OCI-LY3 (cell line): ENCODE data around the gene ESR1.

Experiments
- H2AFZ ChIP-seq: fragments of 200-600, 300-600 bp; shearing (Covaris generic); 2 replicates; pipeline ENCODE4 v1.6.0; 2014; ENCODE audit warnings: antibody characterized with exemption, low read depth, low read length
- H3K27ac ChIP-seq: fragments of 200-600, 300-600 bp; sonication (generic); 2 replicates; pipeline ENCODE4 v1.5.1; 2014; ENCODE audit warnings: mild to moderate bottlenecking, low read length, moderate library complexity, mixed read lengths
- H3K27me3 ChIP-seq: fragments of 200-600, 300-600 bp; sonication (generic); 2 replicates; pipeline ENCODE4 v1.6.1; 2014; ENCODE audit warnings: low read depth, low read length, mixed read lengths
- H3K36me3 ChIP-seq: fragments of 200-600, 300-600 bp; sonication (generic); replicated peaks from 2 replicates; pipeline ENCODE3; 2014; ENCODE audit warnings: low read depth, low read length, mixed read lengths
- H3K4me1 ChIP-seq: fragments of 300-600, 200-600 bp; sonication (generic); 2 replicates; pipeline ENCODE4 v1.6.1; 2014; ENCODE audit warnings: low read length, mixed read lengths
- H3K4me2 ChIP-seq: fragments of 200-600, 300-600 bp; sonication (generic); 2 replicates; pipeline ENCODE4 v1.6.1; 2014; ENCODE audit warnings: low read length, mixed read lengths
- H3K4me3 ChIP-seq: fragments of 300-600, 200-600 bp; sonication (generic); 2 replicates; pipeline ENCODE4 v1.5.1; 2014; ENCODE audit warnings: antibody characterized with exemption, mild to moderate bottlenecking, low read length, moderate library complexity
- H3K79me2 ChIP-seq: fragments of 300-600, 200-600 bp; shearing (Covaris generic); 2 replicates; pipeline ENCODE4 v1.6.1; 2014; ENCODE audit warnings: mild to moderate bottlenecking, low read length, mixed read lengths
- H3K9ac ChIP-seq: fragments of 300-600, 200-600 bp; shearing (Covaris generic); 2 replicates; pipeline ENCODE4 v1.6.0; 2014; ENCODE audit warnings: mild to moderate bottlenecking, low read length, moderate library complexity
- H3K9me3 ChIP-seq: fragments of 200-600, 300-600 bp; shearing (Covaris generic); 2 replicates; pipeline ENCODE4 v1.6.1; 2014; ENCODE audit warnings: low read length, mixed read lengths; ENCODE audit not compliant: insufficient read depth
- H4K20me1 ChIP-seq: fragments of 200-600, 300-600 bp; sonication (generic); 2 replicates; pipeline ENCODE4 v1.6.1; 2016; ENCODE audit warnings: low read length, mixed read lengths; ENCODE audit not compliant: insufficient read depth
- EZH2phosphoT487 ChIP-seq: fragments of 200-600 bp; shearing (Covaris generic); IDR thresholded peaks from 2 replicates; pipeline ENCODE4 v1.6.1; 2018; ENCODE audit warnings: antibody characterized with exemption, mixed run types, low read depth
- TF ChIP-seq, protein P1 (sequence below): fragments of 200-600, 300-600 bp; sonication (generic); IDR thresholded peaks from 2 replicates; pipeline ENCODE4 v1.5.1; 2014; ENCODE audit warnings: antibody characterized with exemption, low read length, low read depth

Gene ESR1

DNA sequence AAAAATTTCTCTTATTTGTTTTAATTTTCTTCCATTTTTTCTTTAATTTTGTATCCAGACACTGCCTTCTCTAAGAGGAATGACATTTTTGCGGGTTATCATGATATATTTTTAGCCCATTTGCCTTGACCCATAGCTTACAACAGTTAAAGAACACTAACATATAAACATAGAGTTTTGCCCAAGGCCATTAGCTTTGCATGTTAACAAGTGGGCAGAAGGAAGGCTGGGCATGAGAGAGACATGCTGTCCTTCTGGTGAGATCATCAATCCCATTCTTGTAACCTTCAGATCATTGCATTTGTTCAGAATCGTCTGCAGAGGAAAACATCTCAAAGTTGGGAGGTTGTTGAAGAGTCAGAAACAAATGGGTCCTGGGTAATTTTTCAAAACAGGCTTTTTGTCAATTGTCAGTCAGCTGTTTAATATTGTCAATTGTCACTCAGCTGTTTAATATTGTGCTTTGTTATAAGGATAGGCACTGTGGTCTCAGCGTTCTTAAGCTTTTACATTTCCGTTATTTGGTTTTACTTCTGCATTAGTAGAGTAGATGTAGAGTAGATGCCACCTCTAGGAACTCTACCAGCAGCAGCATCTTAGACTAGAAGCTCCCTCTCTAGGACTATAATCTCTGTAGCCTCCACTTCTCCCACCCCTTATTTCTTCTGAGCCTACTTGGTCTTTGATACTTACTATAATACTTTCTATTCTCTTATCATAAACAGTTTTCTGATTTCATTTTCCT, 243.1 kb downstream of the ESR1 start:
- TF ChIP-seq, protein P1, sequence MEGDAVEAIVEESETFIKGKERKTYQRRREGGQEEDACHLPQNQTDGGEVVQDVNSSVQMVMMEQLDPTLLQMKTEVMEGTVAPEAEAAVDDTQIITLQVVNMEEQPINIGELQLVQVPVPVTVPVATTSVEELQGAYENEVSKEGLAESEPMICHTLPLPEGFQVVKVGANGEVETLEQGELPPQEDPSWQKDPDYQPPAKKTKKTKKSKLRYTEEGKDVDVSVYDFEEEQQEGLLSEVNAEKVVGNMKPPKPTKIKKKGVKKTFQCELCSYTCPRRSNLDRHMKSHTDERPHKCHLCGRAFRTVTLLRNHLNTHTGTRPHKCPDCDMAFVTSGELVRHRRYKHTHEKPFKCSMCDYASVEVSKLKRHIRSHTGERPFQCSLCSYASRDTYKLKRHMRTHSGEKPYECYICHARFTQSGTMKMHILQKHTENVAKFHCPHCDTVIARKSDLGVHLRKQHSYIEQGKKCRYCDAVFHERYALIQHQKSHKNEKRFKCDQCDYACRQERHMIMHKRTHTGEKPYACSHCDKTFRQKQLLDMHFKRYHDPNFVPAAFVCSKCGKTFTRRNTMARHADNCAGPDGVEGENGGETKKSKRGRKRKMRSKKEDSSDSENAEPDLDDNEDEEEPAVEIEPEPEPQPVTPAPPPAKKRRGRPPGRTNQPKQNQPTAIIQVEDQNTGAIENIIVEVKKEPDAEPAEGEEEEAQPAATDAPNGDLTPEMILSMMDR = no peak
- TF ChIP-seq EZH2phosphoT487 = no peak
- no peaks in the 10 kb centered on the region for H3K36me3 ChIP-seq
- H3K4me2 ChIP-seq = no peak overlapping the region
- no peaks in the 10 kb centered on the region for H3K4me1 ChIP-seq
- no peak overlapping the region for H2AFZ ChIP-seq
- H4K20me1 ChIP-seq = no peaks in the 10 kb centered on the region
- no peaks in the 10 kb centered on the region for H3K79me2 ChIP-seq
- no peak overlapping the region for H3K27ac ChIP-seq
- peaks cover 13% of the 10 kb centered on the region for H3K27me3 ChIP-seq
- H3K4me3 ChIP-seq = no peak overlapping the region
- H3K9ac ChIP-seq = no peak overlapping the region
- H3K9me3 ChIP-seq = no peaks in the 10 kb centered on the region

DNA sequence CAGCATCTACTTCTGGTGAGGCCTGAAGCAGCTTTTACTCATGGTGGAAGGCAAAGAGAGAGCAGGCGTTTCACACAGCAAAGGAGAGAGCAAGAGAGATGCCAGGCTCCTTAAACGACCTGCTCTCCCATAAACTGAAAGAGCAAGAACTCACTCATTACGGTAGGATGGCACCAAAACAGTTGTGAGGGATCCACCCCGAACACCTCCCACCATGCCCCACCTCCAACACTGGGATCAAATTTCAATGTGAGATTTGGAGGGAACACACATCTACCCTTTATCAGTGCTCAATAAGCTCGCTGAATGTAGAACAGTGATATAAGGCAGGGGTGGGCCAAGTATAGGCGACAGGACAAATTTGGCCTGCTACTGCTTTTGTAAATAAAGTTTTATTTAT, 244.6 kb downstream of the ESR1 start:
- no peak overlapping the region for H2AFZ ChIP-seq
- H3K79me2 ChIP-seq = no peaks in the 10 kb centered on the region
- H3K36me3 ChIP-seq = no peaks in the 10 kb centered on the region
- H3K4me2 ChIP-seq = no peak overlapping the region
- TF ChIP-seq, protein P1 = no peak
- no peak for TF ChIP-seq EZH2phosphoT487
- H3K4me3 ChIP-seq = no peak overlapping the region
- no peaks in the 10 kb centered on the region for H3K4me1 ChIP-seq
- H3K27ac ChIP-seq = no peak overlapping the region
- H3K9ac ChIP-seq = no peak overlapping the region
- no peaks in the 10 kb centered on the region for H3K9me3 ChIP-seq
- H4K20me1 ChIP-seq = no peaks in the 10 kb centered on the region
- H3K27me3 ChIP-seq = peaks cover 13% of the 10 kb centered on the region

- Histone ChIP-seq H3K9me3 (no peaks in the 10 kb centered on the region), H3K4me1 (peaks cover 5% of the 10 kb centered on the region; the same call in 1 of the 2 replicates), H3K27me3 (peaks cover 13% of the 10 kb centered on the region), H3K36me3 (no peaks in the 10 kb centered on the region), H3K9ac (no peak overlapping the region), H3K79me2 (no peaks in the 10 kb centered on the region), H4K20me1 (no peaks in the 10 kb centered on the region), H3K4me2 (no peak overlapping the region), H3K27ac (no peak overlapping the region), H2AFZ (no peak overlapping the region), H3K4me3 (no peak overlapping the region)
- TF ChIP-seq, protein P1 = no peak
- no peak for TF ChIP-seq EZH2phosphoT487
Observed at GRCh38 chr6:152053332-152053731, 245.8 kb downstream of the ESR1 start.

DNA sequence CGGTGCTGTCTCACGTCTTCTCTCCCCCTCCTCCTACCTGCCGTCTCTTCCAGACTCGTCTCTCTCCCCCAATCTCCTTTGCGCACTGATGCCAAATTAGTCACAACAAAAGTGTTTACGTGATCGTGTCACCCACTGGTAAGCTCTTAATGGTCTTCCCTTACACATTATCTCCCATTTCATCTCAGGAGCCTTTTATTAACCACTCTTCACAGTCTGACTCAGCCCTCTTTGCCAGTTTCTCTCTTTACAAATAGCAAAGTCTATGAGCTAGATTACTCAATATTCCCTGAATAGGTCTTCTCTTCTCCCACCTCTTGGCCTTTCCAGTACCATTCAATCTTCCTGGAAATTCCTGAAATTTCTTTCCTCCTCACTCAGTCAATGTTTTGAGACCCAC, 247.0 kb downstream of the ESR1 start:
- H3K9me3 ChIP-seq = no peaks in the 10 kb centered on the region
- H4K20me1 ChIP-seq = no peaks in the 10 kb centered on the region
- H3K4me3 ChIP-seq = no peak overlapping the region
- H3K4me2 ChIP-seq = no peak overlapping the region
- no peak overlapping the region for H3K27ac ChIP-seq
- H3K27me3 ChIP-seq = peaks cover 14% of the 10 kb centered on the region
- H2AFZ ChIP-seq = no peak overlapping the region
- TF ChIP-seq EZH2phosphoT487 = no peak
- TF ChIP-seq, protein P1 = no peak
- H3K9ac ChIP-seq = no peak overlapping the region
- H3K4me1 ChIP-seq = peaks cover 5% of the 10 kb centered on the region; the same call in 1 of the 2 replicates
- H3K36me3 ChIP-seq = no peaks in the 10 kb centered on the region
- no peaks in the 10 kb centered on the region for H3K79me2 ChIP-seq
